ENCODE results near the gene ZNF385C.

GRCh38 chr17:42117397-42118125 lies 19.3 kb upstream of the ZNF385C start:
- TF ChIP-seq PHF8 (IDR thresholded peaks at IDR 0.05; ENCODE audit: borderline replicate concordance, low read depth) (no peak), CTCF (IDR thresholded peaks at IDR 0.05) (no peak), MAX (IDR thresholded peaks at IDR 0.05) (no peak)
